ENCODE measurements around the gene DUSP2.

GRCh38 chr2:96184989-96185388 is 39.7 kb upstream of the DUSP2 start:
- TF ChIP-seq POLR2A (IDR thresholded peaks at IDR 0.05; ENCODE audit: low read length) (no peak), GATA1 (IDR thresholded peaks at IDR 0.05; ENCODE audit: low read depth, low read length) (no peak)
